ENCODE measurements around the gene RDX. TPM values are rescaled to one million over a fixed set of nuclear protein-coding genes. Genes with fewer than 3 reads are reported as not detected.

Gene RDX
- polyA plus RNA-seq, 1 experiment, result 23.4 TPM

DNA sequence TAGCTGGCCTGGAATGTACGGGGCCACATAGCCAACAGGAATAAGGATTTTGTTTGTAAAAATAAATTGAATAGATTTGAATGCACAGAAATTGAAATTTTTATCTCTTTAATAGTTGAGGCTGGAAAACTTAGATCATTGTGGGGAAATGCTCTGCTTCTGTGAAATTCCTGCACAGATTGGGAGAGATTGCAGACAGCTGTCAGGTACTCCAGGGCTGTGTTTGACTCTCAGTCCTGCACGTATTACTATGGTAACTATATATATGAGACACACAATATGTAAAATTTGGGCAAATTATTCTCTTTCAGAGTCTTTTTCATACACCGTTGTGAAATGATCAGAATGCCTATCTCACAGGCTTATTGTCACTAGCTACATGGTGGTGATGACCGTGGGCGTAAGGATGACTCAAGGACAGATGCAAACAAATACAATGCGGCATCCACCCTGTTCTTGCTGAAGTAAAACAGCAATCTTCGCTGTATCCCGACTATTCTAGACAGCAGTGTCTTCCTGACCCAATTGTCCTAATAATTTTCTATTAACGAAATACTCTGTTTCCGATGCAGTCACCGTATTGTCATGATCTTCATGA lies 123.8 kb downstream of the RDX start:
- POLR2A ChIA-PET, result no interaction called here

DNA sequence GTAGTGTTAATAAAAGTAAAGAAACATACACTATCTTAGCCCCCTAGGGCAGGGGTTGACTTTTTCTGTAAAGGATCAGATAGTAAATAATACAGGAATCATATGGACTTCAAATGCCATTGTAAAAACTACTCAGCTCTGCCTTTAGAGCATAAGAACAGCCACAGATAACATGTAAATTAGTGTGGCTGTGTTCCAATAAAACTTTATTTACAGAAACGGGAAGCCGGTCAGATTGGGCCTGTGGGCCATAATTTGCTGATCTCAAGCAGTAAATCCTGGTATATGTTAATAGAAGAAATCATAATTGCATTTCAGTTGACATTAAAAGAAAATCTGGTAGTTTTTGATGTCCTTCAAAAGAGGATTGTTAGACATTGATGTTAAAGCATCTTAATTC lies 126.7 kb downstream of the RDX start:
- CTCF ChIA-PET, result interaction anchor here (0.6 kb wide), 1 partner anchor 1011 kb away, joined by 6 read pairs; no protein-coding TSS in a partner anchor
- no peak for DNase-seq (ENCODE audit: low read depth)
- Histone ChIP-seq H3K27me3 (ENCODE audit: control insufficient read depth, insufficient read depth, low read length) (no peaks in the 10 kb centered on the region), H3K4me3 (ENCODE audit: low read depth, low read length) (no peak overlapping the region), H3K36me3 (ENCODE audit: control insufficient read depth, insufficient read depth, low read length) (no peaks in the 10 kb centered on the region)
- TF ChIP-seq CTCF (IDR thresholded peaks at IDR 0.05; ENCODE audit: insufficient read depth, low read depth, low read length), result no peak
- POLR2A ChIA-PET, result no interaction called here

More for the DNA sequence above, 123.8 kb downstream of the RDX start:
- CTCF ChIA-PET, result no interaction called here
- H3K27me3 ChIP-seq (ENCODE audit: control insufficient read depth, insufficient read depth, low read length), result no peaks in the 10 kb centered on the region
- no peak overlapping the region for H3K4me3 ChIP-seq (ENCODE audit: low read depth, low read length)
- no peak for DNase-seq (ENCODE audit: low read depth)
- H3K36me3 ChIP-seq (ENCODE audit: control insufficient read depth, insufficient read depth, low read length), result no peaks in the 10 kb centered on the region
- no peak for TF ChIP-seq CTCF (IDR thresholded peaks at IDR 0.05; ENCODE audit: insufficient read depth, low read depth, low read length)

DNA sequence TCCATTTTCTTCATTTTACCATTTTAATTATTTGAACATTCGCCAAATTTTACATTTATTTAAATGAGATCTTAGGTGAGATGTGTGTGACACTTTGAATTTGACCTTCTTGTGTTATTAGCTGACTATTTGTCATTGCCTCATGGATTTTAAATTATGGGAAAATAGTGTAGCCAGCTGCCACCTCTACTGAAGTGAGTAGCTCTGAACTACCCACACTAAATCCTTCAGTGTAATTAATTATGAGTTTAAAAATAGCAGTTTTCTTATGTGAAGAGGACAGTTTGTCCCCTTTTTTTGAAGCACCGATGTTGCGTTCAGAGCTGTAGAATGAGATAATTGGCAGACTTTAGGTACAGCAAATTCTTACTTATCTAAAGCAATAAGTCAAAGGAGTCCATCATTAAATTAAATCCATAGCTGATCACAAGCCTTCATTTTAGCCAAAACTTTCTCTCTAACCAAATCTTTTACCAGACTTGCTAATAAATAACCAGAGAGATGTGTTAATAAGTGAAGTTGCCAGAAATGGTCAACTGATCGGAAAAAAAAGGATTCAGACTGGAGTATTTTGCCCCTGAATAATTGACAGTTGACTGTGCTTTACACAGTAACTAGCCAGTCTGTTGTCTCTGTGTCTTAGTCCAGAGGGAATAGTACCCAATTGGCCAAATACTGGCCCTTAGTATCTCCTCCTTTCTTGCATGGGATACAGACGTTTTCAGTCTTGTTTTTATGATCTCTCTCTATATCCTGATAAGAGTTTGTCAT lies 128.2 kb downstream of the RDX start:
- Histone ChIP-seq H3K27me3 (ENCODE audit: control insufficient read depth, insufficient read depth, low read length) (no peaks in the 10 kb centered on the region), H3K36me3 (ENCODE audit: control insufficient read depth, insufficient read depth, low read length) (no peaks in the 10 kb centered on the region), H3K4me3 (ENCODE audit: low read depth, low read length) (no peak overlapping the region)
- ChIA-PET CTCF (no interaction called here), POLR2A (no interaction called here)
- DNase-seq (ENCODE audit: low read depth), result no peak
- no peak for TF ChIP-seq CTCF (IDR thresholded peaks at IDR 0.05; ENCODE audit: insufficient read depth, low read depth, low read length)

DNA sequence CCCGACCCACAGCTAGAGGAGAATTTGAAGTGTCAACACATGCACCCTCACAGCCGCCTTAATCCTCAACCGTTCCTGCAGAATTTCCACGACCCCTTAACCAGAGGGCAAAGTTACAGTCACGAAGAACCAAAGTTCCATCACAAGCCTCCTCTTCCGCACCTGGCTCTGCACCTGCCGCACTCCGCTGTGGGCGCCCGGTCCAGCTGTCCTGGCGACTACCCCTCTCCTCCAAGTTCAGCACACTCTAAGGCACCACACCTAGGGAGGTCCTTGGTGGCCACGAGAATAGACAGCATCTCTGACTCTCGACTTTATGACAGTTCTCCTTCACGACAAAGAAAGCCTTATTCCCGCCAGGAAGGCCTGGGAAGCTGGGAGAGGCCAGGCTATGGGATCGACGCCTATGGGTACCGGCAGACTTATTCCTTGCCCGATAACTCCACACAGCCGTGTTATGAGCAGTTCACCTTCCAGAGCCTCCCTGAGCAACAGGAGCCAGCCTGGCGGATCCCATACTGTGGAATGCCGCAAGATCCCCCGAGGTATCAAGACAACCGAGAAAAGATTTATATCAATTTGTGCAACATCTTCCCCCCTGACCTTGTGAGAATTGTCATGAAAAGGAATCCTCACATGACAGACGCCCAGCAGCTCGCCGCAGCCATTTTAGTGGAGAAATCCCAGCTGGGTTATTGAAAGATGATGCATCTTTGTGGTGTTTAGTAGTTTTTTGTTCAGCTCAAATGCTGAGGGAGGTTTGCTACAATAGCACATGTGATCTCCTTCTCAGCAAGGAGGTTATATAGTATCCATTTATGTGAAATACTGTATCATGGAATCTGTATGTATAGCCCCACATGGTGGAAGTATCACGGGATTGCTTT lies 131.1 kb downstream of the RDX start:
- no peak for DNase-seq (ENCODE audit: low read depth)
- no peak for TF ChIP-seq CTCF (IDR thresholded peaks at IDR 0.05; ENCODE audit: insufficient read depth, low read depth, low read length)
- Histone ChIP-seq H3K27me3 (ENCODE audit: control insufficient read depth, insufficient read depth, low read length) (no peaks in the 10 kb centered on the region), H3K36me3 (ENCODE audit: control insufficient read depth, insufficient read depth, low read length) (no peaks in the 10 kb centered on the region), H3K4me3 (ENCODE audit: low read depth, low read length) (no peak overlapping the region)
- CTCF ChIA-PET, result interaction anchor here (1.2 to 1.6 kb wide), 3 partner anchors 8 to 13 kb away, joined by 4 to 5 read pairs (median 4); no protein-coding TSS in a partner anchor
- POLR2A ChIA-PET, result no interaction called here

- ChIA-PET CTCF (interaction anchor here (0.7 to 1.0 kb wide), 2 partner anchors 12 to 18 kb away, joined by 4 read pairs; no protein-coding TSS in a partner anchor), POLR2A (interaction anchor here (0.6 kb wide), 1 partner anchor 17 kb away, joined by 7 read pairs; no protein-coding TSS in a partner anchor)
- TF ChIP-seq CTCF (IDR thresholded peaks at IDR 0.05; ENCODE audit: insufficient read depth, low read depth, low read length), result no peak
- H3K27me3 ChIP-seq (ENCODE audit: control insufficient read depth, insufficient read depth, low read length), result no peaks in the 10 kb centered on the region
- peak; percentile 27 for DNase-seq (ENCODE audit: low read depth)
- no peaks in the 10 kb centered on the region for H3K36me3 ChIP-seq (ENCODE audit: control insufficient read depth, insufficient read depth, low read length)
- no peak overlapping the region for H3K4me3 ChIP-seq (ENCODE audit: low read depth, low read length)
Measured at GRCh38 chr11:110162216-110162615, 134.2 kb downstream of the RDX start.
